HCT116 (cell line): ENCODE measurements around the gene MIDN. TPM values are rescaled to one million over a fixed set of nuclear protein-coding genes. Genes with fewer than 3 reads are reported as not detected.
A peak's percentile ranks its signal among the peaks of the same experiment; 100 is the strongest.

Source experiments
- ATAC-seq: fragments of 200-7000 bp; cut with Tn5 transposase; 2 replicates; pipeline ENCODE4 v1.9.1; 2020; ENCODE audit warnings: mild to moderate bottlenecking, moderate library complexity
- BruUV-seq: library from RNA; stranded (reverse); fragments of 400-500 nt; replicated peaks from 2 replicates; lab custom pipeline; 2021; lab: Mats Ljungman, UMichigan
- CTCF ChIA-PET: fragments of 300-600 bp; sonication (Branson Sonifier 250); formaldehyde crosslinking; loops from one replicate; lab custom pipeline; 2021; ENCODE audit warnings: antibody characterized with exemption; lab: Charles Lee
- POLR2A ChIA-PET: fragments of 300-600, 350-600 bp; sonication (Branson Sonifier 250); formaldehyde crosslinking; loops from one replicate; lab custom pipeline; 2021; ENCODE audit warnings: antibody characterized with exemption; lab: Charles Lee
- RAD21 ChIA-PET, 2 experiments: fragments of 300-600 bp; sonication (Branson Sonifier 250); formaldehyde crosslinking; loops; one replicate each; lab custom pipeline; 2023; ENCODE audit warnings: low total read pairs in 2 of 2; ENCODE audit not compliant: uncharacterized antibody in 2 of 2, unreplicated experiment in 2 of 2, low non-redundant PET in 1 of 2; lab: Charles Lee
- DNase-seq: peaks from one replicate; pipeline ENCODE4 v3.0.0-alpha.2; 2010; ENCODE audit warnings: low read depth, low spot score
- H2AFZ ChIP-seq: fragments of 200-600 bp; shearing (Covaris generic), sonication (generic); 2 replicates; pipeline ENCODE4 v1.6.1; 2017; ENCODE audit warnings: low read depth, mixed run types, mixed read lengths, antibody characterized with exemption, low read length; ENCODE audit not compliant: poor library complexity, severe bottlenecking
- H3K27ac ChIP-seq: 2 replicates; pipeline ENCODE4 v1.5.1; 2012; ENCODE audit warnings: low read depth, low read length
- H3K27me3 ChIP-seq: fragments of 200-600 bp; sonication (generic); 2 replicates; pipeline ENCODE4 v1.6.1; 2016; ENCODE audit warnings: mixed run types, low read length, mixed read lengths; ENCODE audit not compliant: insufficient read depth
- H3K36me3 ChIP-seq, 2 experiments: fragments of 200-500 bp in 1 of 2; fragments of 200-600 bp in 1 of 2; sonication (Bioruptor generic) in 1 of 2; sonication (generic) in 1 of 2; 2 replicates each; pipeline versions ENCODE4 v1.5.1 to v1.6.1; 2014 to 2016; ENCODE audit warnings: low read length in 2 of 2, inconsistent platforms in 1 of 2, mixed read lengths in 1 of 2, mixed run types in 1 of 2; ENCODE audit not compliant: insufficient read depth in 2 of 2, control insufficient read depth in 1 of 2
- H3K4me1 ChIP-seq, 2 experiments: fragments of 200-600 bp in 1 of 2; sonication (generic) in 1 of 2; 2 replicates each; pipeline versions ENCODE4 v1.5.1 to v1.6.1; 2012 to 2017; ENCODE audit warnings: low read length in 2 of 2, inconsistent platforms in 1 of 2, mild to moderate bottlenecking in 1 of 2, mixed read lengths in 1 of 2, mixed run types in 1 of 2, moderate library complexity in 1 of 2; ENCODE audit not compliant: insufficient read depth in 2 of 2, control insufficient read depth in 1 of 2
- H3K4me2 ChIP-seq: fragments of 200-600 bp; sonication (generic); 2 replicates; pipeline ENCODE4 v1.6.1; 2017; ENCODE audit warnings: mixed run types, low read length, mixed read lengths
- H3K4me3 ChIP-seq, 2 experiments: fragments of 200-600 bp in 1 of 2; sonication (generic) in 1 of 2; replicated peaks in 1 of 2; 2 replicates each; pipeline ENCODE4 v1.5.1; 2011 to 2016; ENCODE audit warnings: low read length in 2 of 2, control low read depth in 1 of 2, low read depth in 1 of 2, mild to moderate bottlenecking in 1 of 2, mixed read lengths in 1 of 2, mixed run types in 1 of 2
- H3K79me2 ChIP-seq: fragments of 200-600 bp; sonication (generic); 2 replicates; pipeline ENCODE4 v1.6.1; 2017; ENCODE audit warnings: mild to moderate bottlenecking, mixed run types, low read length, moderate library complexity, mixed read lengths; ENCODE audit not compliant: insufficient read depth
- H3K9ac ChIP-seq: fragments of 200-600 bp; sonication (generic); 2 replicates; pipeline ENCODE4 v1.6.1; 2016; ENCODE audit warnings: low read length, mixed read lengths
- H3K9me2 ChIP-seq: fragments of 200-600 bp; sonication (generic), shearing (Covaris generic); 2 replicates; pipeline ENCODE4 v1.6.1; 2017; ENCODE audit warnings: mixed run types, mild to moderate bottlenecking, moderate library complexity; ENCODE audit not compliant: insufficient read depth
- H3K9me3 ChIP-seq, 2 experiments: fragments of 200-500 bp in 1 of 2; fragments of 200-600 bp in 1 of 2; sonication (Bioruptor generic) in 1 of 2; sonication (generic) in 1 of 2; 2 replicates each; pipeline ENCODE4 v1.6.1; 2014 to 2017; ENCODE audit warnings: low read length in 2 of 2, mixed read lengths in 2 of 2, inconsistent platforms in 1 of 2, low read depth in 1 of 2, mild to moderate bottlenecking in 1 of 2, mixed run types in 1 of 2, moderate library complexity in 1 of 2; ENCODE audit not compliant: control insufficient read depth in 1 of 2, insufficient read depth in 1 of 2
- H4K20me1 ChIP-seq: fragments of 200-600 bp; sonication (generic), shearing (Covaris generic); 2 replicates; pipeline ENCODE4 v1.6.1; 2017; ENCODE audit warnings: mixed run types, mild to moderate bottlenecking, moderate library complexity; ENCODE audit not compliant: insufficient read depth
- CBX3 ChIP-seq: IDR thresholded peaks from 2 replicates; pipeline ENCODE4 v1.6.1; 2012; ENCODE audit warnings: low read depth
- CEBPB ChIP-seq: IDR thresholded peaks from 2 replicates; pipeline ENCODE4 v1.6.1; 2012; ENCODE audit warnings: low read depth
- CTCF ChIP-seq, 3 experiments: fragments of 200-600 bp in 1 of 3; sonication (generic) in 1 of 3; IDR thresholded peaks in 2 of 3; conservative IDR thresholded peaks in 1 of 3; 2 replicates each; pipeline ENCODE4 v1.5.1; 2012 to 2017; ENCODE audit warnings: low read depth in 2 of 3, low read length in 2 of 3, antibody characterized with exemption in 1 of 3, borderline replicate concordance in 1 of 3, control low read depth in 1 of 3, mild to moderate bottlenecking in 1 of 3, mixed read lengths in 1 of 3, mixed run types in 1 of 3, moderate library complexity in 1 of 3; ENCODE audit not compliant: insufficient read depth in 1 of 3
- EZH2 ChIP-seq: fragments of 200-600 bp; sonication (generic); IDR thresholded peaks from 2 replicates; pipeline ENCODE4 v1.6.1; 2017; ENCODE audit warnings: antibody characterized with exemption, mixed run types
- EZH2phosphoT487 ChIP-seq: fragments of 200-600 bp; IDR thresholded peaks from 2 replicates; pipeline ENCODE4 v1.6.1; 2018; ENCODE audit warnings: antibody characterized with exemption, borderline replicate concordance
- FOSL1 ChIP-seq: IDR thresholded peaks from 2 replicates; pipeline ENCODE4 v1.6.1; 2012; ENCODE audit warnings: low read depth
- JUND ChIP-seq: IDR thresholded peaks from 2 replicates; pipeline ENCODE4 v1.6.1; 2012
- POLR2A ChIP-seq: IDR thresholded peaks from 2 replicates; pipeline ENCODE4 v1.7.0; 2011; ENCODE audit warnings: borderline replicate concordance; ENCODE audit not compliant: insufficient read depth, insufficient read length; ENCODE audit errors: extremely low read depth
- POLR2AphosphoS5 ChIP-seq: IDR thresholded peaks from 2 replicates; pipeline ENCODE4 v1.6.1; 2011; ENCODE audit warnings: mild to moderate bottlenecking, low read depth, low read length, moderate library complexity
- RAD21 ChIP-seq: IDR thresholded peaks from 2 replicates; pipeline ENCODE4 v1.6.1; 2012; ENCODE audit warnings: low read depth, mild to moderate bottlenecking
- SIN3A ChIP-seq: IDR thresholded peaks from 2 replicates; pipeline ENCODE4 v1.6.1; 2012; ENCODE audit warnings: low read depth
- SP1 ChIP-seq: IDR thresholded peaks from 2 replicates; pipeline ENCODE4 v1.6.1; 2012; ENCODE audit warnings: low read depth
- TCF7L2 ChIP-seq: IDR thresholded peaks from 2 replicates; pipeline ENCODE4 v1.7.0; 2011; ENCODE audit warnings: borderline replicate concordance, inconsistent platforms; ENCODE audit not compliant: insufficient read depth, insufficient read length; ENCODE audit errors: extremely low read depth
- YY1 ChIP-seq: IDR thresholded peaks from 2 replicates; pipeline ENCODE4 v1.6.1; 2011; ENCODE audit warnings: low read length, low read depth, moderate library complexity, mild to moderate bottlenecking; ENCODE audit not compliant: insufficient replicate concordance; ENCODE audit errors: extremely low read depth
- ZBTB33 ChIP-seq: IDR thresholded peaks from 2 replicates; pipeline ENCODE4 v1.6.1; 2011; ENCODE audit warnings: mild to moderate bottlenecking, low read length, moderate library complexity; ENCODE audit not compliant: insufficient replicate concordance; ENCODE audit errors: extremely low read depth
- ZFX ChIP-seq: fragments of 450-650 bp; IDR thresholded peaks from 2 replicates; pipeline ENCODE4 v1.6.1; 2017
- intact Hi-C: fragments of 100-400 bp; cut with micrococcal nuclease; formaldehyde crosslinking; loops from 2 replicates; pipeline ENCODE4 v1.10.0; 2022
- total RNA-seq: library from RNA; stranded (reverse); gene quantifications from one replicate; pipeline ENCODE4 v1.2.1, GENCODE V29; 2021; ENCODE audit not compliant: unreplicated experiment
- TF ChIP-seq, protein P1 (sequence below): IDR thresholded peaks from 2 replicates; pipeline ENCODE4 v1.6.1; 2012
- TF ChIP-seq, protein P2 (sequence below): IDR thresholded peaks from 2 replicates; pipeline ENCODE4 v1.6.1; 2012
- TF ChIP-seq, protein P3 (sequence below): IDR thresholded peaks from 2 replicates; pipeline ENCODE4 v1.6.1; 2012; ENCODE audit warnings: low read depth

The MIDN gene
- total RNA-seq, 1 experiment from 2014 or later = 146 TPM

- RAD21 ChIA-PET = no interaction called here
- Histone ChIP-seq H3K4me3 (peak overlapping the region; percentile 84 to 85), H3K9ac (peak overlapping the region; percentile 97), H3K4me1 (peaks cover 17 to 43% of the 10 kb centered on the region in 2 experiments), H3K4me2 (peak overlapping the region; percentile 99), H3K27me3 (no peaks in the 10 kb centered on the region), H3K9me2 (no peaks in the 10 kb centered on the region), H2AFZ (no peak overlapping the region), H3K9me3 (no peaks in the 10 kb centered on the region), H3K27ac (peak overlapping the region; percentile 100), H3K36me3 (peaks cover 20 to 30% of the 10 kb centered on the region in 2 experiments; a peak in 3 of 4 replicates), H3K79me2 (peaks cover 51% of the 10 kb centered on the region), H4K20me1 (no peaks in the 10 kb centered on the region)
- no TSS peak for BruUV-seq
- CTCF ChIA-PET = no interaction called here
- no peak for TF ChIP-seq CTCF (IDR thresholded peaks at IDR 0.05 in 2 of 3, conservative IDR thresholded peaks at IDR 0.05 in 1 of 3; ENCODE audit: borderline replicate concordance in 1 of 3, insufficient read depth in 1 of 3, low read depth in 2 of 3, low read length in 2 of 3)
- TF ChIP-seq, protein P1, sequence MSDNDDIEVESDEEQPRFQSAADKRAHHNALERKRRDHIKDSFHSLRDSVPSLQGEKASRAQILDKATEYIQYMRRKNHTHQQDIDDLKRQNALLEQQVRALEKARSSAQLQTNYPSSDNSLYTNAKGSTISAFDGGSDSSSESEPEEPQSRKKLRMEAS = no peak
- no peak for TF ChIP-seq CEBPB
- TF ChIP-seq SIN3A = no peak
- no peak for TF ChIP-seq JUND
- no peak for TF ChIP-seq YY1
- no peak for TF ChIP-seq SP1
- no peak for TF ChIP-seq POLR2A
- TF ChIP-seq TCF7L2 = no peak
- TF ChIP-seq ZBTB33 = no peak
- no peak for TF ChIP-seq RAD21
- TF ChIP-seq EZH2 = no peak
- TF ChIP-seq CBX3 = no peak
- no peak for TF ChIP-seq FOSL1
- TF ChIP-seq EZH2phosphoT487 = no peak
- TF ChIP-seq, protein P2, sequence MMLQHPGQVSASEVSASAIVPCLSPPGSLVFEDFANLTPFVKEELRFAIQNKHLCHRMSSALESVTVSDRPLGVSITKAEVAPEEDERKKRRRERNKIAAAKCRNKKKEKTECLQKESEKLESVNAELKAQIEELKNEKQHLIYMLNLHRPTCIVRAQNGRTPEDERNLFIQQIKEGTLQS = no peak
- no peak for TF ChIP-seq ZFX
- TF ChIP-seq, protein P3, sequence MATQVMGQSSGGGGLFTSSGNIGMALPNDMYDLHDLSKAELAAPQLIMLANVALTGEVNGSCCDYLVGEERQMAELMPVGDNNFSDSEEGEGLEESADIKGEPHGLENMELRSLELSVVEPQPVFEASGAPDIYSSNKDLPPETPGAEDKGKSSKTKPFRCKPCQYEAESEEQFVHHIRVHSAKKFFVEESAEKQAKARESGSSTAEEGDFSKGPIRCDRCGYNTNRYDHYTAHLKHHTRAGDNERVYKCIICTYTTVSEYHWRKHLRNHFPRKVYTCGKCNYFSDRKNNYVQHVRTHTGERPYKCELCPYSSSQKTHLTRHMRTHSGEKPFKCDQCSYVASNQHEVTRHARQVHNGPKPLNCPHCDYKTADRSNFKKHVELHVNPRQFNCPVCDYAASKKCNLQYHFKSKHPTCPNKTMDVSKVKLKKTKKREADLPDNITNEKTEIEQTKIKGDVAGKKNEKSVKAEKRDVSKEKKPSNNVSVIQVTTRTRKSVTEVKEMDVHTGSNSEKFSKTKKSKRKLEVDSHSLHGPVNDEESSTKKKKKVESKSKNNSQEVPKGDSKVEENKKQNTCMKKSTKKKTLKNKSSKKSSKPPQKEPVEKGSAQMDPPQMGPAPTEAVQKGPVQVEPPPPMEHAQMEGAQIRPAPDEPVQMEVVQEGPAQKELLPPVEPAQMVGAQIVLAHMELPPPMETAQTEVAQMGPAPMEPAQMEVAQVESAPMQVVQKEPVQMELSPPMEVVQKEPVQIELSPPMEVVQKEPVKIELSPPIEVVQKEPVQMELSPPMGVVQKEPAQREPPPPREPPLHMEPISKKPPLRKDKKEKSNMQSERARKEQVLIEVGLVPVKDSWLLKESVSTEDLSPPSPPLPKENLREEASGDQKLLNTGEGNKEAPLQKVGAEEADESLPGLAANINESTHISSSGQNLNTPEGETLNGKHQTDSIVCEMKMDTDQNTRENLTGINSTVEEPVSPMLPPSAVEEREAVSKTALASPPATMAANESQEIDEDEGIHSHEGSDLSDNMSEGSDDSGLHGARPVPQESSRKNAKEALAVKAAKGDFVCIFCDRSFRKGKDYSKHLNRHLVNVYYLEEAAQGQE = no peak
- TF ChIP-seq POLR2AphosphoS5 = no peak
- POLR2A ChIA-PET = no interaction called here
- intact Hi-C loops = loop anchor here (10.0 kb wide), 1 partner anchor 128 kb away; the partner anchor contains the start of genes DAZAP1 and GAMT
- no peak for ATAC-seq
- no peak for DNase-seq
These were observed 28.2 kb downstream of the MIDN start for GRCh38 chr19:1276628-1277022.
